DOHH2 (cell line): ENCODE data around the gene PI4K2A.

Source experiments
- H3F3A ChIP-seq: fragments of 200-600 bp; sonication (generic), shearing (Covaris generic); 2 replicates; pipeline ENCODE4 v1.6.0; 2016; ENCODE audit warnings: antibody characterized with exemption, mild to moderate bottlenecking; ENCODE audit not compliant: control insufficient read depth, insufficient read depth
- H3K27ac ChIP-seq: fragments of 200-600 bp; sonication (generic); 2 replicates; pipeline ENCODE4 v1.5.1; 2014; ENCODE audit warnings: low read depth, mild to moderate bottlenecking, low read length, moderate library complexity
- H3K27me3 ChIP-seq: fragments of 200-600 bp; sonication (generic); 2 replicates; pipeline ENCODE4 v1.6.1; 2014; ENCODE audit warnings: mild to moderate bottlenecking, low read length, mixed read lengths; ENCODE audit not compliant: control insufficient read depth
- H3K36me3 ChIP-seq: fragments of 200-600 bp; sonication (generic); 2 replicates; pipeline ENCODE4 v1.6.1; 2014; ENCODE audit warnings: mild to moderate bottlenecking, low read length, moderate library complexity, mixed read lengths; ENCODE audit not compliant: control insufficient read depth
- H3K4me1 ChIP-seq: fragments of 200-600 bp; sonication (generic); 2 replicates; pipeline ENCODE4 v1.6.1; 2014; ENCODE audit warnings: mild to moderate bottlenecking, low read length, mixed read lengths; ENCODE audit not compliant: control insufficient read depth
- H3K4me2 ChIP-seq: fragments of 200-600 bp; sonication (generic); 2 replicates; pipeline ENCODE4 v1.6.0; 2014; ENCODE audit warnings: mild to moderate bottlenecking, low read length, moderate library complexity
- H3K4me3 ChIP-seq: fragments of 200-600 bp; sonication (generic); 2 replicates; pipeline ENCODE4 v1.5.1; 2014; ENCODE audit warnings: mild to moderate bottlenecking, low read length, mixed read lengths
- H3K79me2 ChIP-seq: fragments of 200-600 bp; sonication (generic); 2 replicates; pipeline ENCODE4 v1.6.1; 2014; ENCODE audit warnings: mild to moderate bottlenecking, low read length, mixed read lengths; ENCODE audit not compliant: control insufficient read depth
- H3K9me2 ChIP-seq: fragments of 200-600 bp; sonication (generic); replicated peaks from 2 replicates; pipeline ENCODE4 v1.6.1; 2014; ENCODE audit warnings: mild to moderate bottlenecking, low read length, mixed read lengths; ENCODE audit not compliant: control insufficient read depth
- H3K9me3 ChIP-seq: fragments of 200-600 bp; sonication (generic); 2 replicates; pipeline ENCODE4 v1.6.1; 2014; ENCODE audit warnings: antibody characterized with exemption, low read length, mixed read lengths; ENCODE audit not compliant: control insufficient read depth, insufficient read depth
- H4K20me1 ChIP-seq: fragments of 200-600 bp; sonication (generic); 2 replicates; pipeline ENCODE4 v1.6.0; 2014; ENCODE audit warnings: low read depth, mild to moderate bottlenecking, antibody characterized with exemption, low read length, moderate library complexity; ENCODE audit not compliant: control insufficient read depth, insufficient read depth
- EZH2phosphoT487 ChIP-seq: fragments of 200-600 bp; sonication (generic); IDR thresholded peaks from 2 replicates; pipeline ENCODE4 v1.6.1; 2017; ENCODE audit warnings: borderline replicate concordance, mild to moderate bottlenecking, antibody characterized with exemption, low read length, moderate library complexity, mixed read lengths
- TF ChIP-seq, protein P1 (sequence below): fragments of 200-600 bp; sonication (generic); IDR thresholded peaks from one replicate; pipeline ENCODE4 v1.5.1; 2014; ENCODE audit warnings: antibody characterized with exemption, mild to moderate bottlenecking, low read depth, low read length; ENCODE audit not compliant: poor library complexity, severe bottlenecking

The PI4K2A gene

DNA sequence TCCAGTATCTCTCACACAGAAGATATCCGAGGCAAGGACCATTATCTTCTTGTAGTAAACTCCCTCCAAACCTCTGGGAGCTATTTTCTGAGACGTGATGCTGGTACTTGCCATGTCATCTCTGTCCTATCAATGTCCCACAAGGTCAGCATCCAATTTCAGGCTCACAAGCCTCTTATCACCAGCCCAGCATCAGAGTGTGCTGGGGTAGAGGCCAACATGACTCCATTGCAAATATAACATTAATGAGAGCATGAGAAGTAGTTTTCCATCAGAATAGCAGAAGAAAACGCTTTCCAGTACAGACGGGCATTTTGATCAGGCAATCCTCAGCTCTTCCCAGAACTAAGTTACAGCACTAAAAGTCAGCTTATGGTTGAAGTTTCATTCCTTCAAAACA, 12.7 kb upstream of the PI4K2A start:
- Histone ChIP-seq H3K9me2 (no peaks in the 10 kb centered on the region), H3K79me2 (peaks cover 5% of the 10 kb centered on the region; the same call in 1 of the 2 replicates), H3K27me3 (no peaks in the 10 kb centered on the region), H3K36me3 (no peaks in the 10 kb centered on the region), H3K4me2 (no peak overlapping the region), H3K9me3 (no peaks in the 10 kb centered on the region), H4K20me1 (no peaks in the 10 kb centered on the region), H3K27ac (no peak overlapping the region), H3K4me3 (no peak overlapping the region), H3K4me1 (peaks cover 6% of the 10 kb centered on the region), H3F3A (0 out of 2 replicates have a peak, but pooled peaks cover 3% of the 10 kb centered on the region)
- TF ChIP-seq, protein P1, sequence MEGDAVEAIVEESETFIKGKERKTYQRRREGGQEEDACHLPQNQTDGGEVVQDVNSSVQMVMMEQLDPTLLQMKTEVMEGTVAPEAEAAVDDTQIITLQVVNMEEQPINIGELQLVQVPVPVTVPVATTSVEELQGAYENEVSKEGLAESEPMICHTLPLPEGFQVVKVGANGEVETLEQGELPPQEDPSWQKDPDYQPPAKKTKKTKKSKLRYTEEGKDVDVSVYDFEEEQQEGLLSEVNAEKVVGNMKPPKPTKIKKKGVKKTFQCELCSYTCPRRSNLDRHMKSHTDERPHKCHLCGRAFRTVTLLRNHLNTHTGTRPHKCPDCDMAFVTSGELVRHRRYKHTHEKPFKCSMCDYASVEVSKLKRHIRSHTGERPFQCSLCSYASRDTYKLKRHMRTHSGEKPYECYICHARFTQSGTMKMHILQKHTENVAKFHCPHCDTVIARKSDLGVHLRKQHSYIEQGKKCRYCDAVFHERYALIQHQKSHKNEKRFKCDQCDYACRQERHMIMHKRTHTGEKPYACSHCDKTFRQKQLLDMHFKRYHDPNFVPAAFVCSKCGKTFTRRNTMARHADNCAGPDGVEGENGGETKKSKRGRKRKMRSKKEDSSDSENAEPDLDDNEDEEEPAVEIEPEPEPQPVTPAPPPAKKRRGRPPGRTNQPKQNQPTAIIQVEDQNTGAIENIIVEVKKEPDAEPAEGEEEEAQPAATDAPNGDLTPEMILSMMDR: no peak
- no peak for TF ChIP-seq EZH2phosphoT487

- TF ChIP-seq EZH2phosphoT487: no peak
- TF ChIP-seq, protein P1: no peak
- H3K4me1 ChIP-seq: peaks cover 6% of the 10 kb centered on the region
- no peak overlapping the region for H3K4me2 ChIP-seq
- no peaks in the 10 kb centered on the region for H3K36me3 ChIP-seq
- no peaks in the 10 kb centered on the region for H3K27me3 ChIP-seq
- no peak overlapping the region for H3K4me3 ChIP-seq
- no peaks in the 10 kb centered on the region for H4K20me1 ChIP-seq
- 0 out of 2 replicates have a peak, but pooled peaks cover 3% of the 10 kb centered on the region for H3F3A ChIP-seq
- H3K27ac ChIP-seq: no peak overlapping the region
- H3K9me3 ChIP-seq: no peaks in the 10 kb centered on the region
- no peaks in the 10 kb centered on the region for H3K9me2 ChIP-seq
- H3K79me2 ChIP-seq: peaks cover 6% of the 10 kb centered on the region; the same call in 1 of the 2 replicates
Observed at GRCh38 chr10:97628228-97628627, 12.2 kb upstream of the PI4K2A start.

DNA sequence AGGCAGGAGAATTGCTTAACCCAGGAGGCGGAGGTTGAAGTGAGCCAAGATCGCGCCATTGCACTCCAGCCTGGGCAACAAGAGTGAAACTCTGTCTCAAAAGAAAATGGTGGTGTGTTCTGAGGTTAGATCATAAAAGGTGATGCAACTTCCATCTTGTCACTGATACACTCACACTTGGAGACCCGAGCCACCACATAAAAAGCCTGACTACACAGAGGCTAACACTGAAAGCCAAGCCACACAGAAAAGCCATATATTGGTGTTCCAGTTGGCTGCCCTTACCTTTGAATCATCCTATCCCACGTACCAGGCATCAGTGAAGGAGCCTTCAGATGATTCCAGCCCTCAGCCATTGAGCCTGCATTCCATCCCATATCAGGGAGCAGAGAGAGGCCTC, 11.2 kb upstream of the PI4K2A start:
- Histone ChIP-seq H3K9me2 (no peaks in the 10 kb centered on the region), H3K79me2 (peaks cover 6% of the 10 kb centered on the region; the same call in 1 of the 2 replicates), H3K4me1 (peaks cover 11% of the 10 kb centered on the region), H3K9me3 (no peaks in the 10 kb centered on the region), H3F3A (0 out of 2 replicates have a peak, but pooled peaks cover 3% of the 10 kb centered on the region), H3K4me2 (no peak overlapping the region), H4K20me1 (no peaks in the 10 kb centered on the region), H3K4me3 (no peak overlapping the region), H3K36me3 (no peaks in the 10 kb centered on the region), H3K27me3 (no peaks in the 10 kb centered on the region), H3K27ac (no peak overlapping the region)
- TF ChIP-seq EZH2phosphoT487: no peak
- TF ChIP-seq, protein P1: no peak
